GM18861 (cell line): ENCODE data around the gene VDAC2.
"Not testable (repeated sequence)": the region's sequence is repeated elsewhere in the genome, so short reads cannot be mapped to it uniquely, and the experiment has no call there.

Experiments
- ATAC-seq: cut with Tn5 transposase; IDR thresholded peaks from one replicate; pipeline ENCODE4 v1.9.1; 2021; ENCODE audit not compliant: unreplicated experiment

Gene VDAC2

DNA sequence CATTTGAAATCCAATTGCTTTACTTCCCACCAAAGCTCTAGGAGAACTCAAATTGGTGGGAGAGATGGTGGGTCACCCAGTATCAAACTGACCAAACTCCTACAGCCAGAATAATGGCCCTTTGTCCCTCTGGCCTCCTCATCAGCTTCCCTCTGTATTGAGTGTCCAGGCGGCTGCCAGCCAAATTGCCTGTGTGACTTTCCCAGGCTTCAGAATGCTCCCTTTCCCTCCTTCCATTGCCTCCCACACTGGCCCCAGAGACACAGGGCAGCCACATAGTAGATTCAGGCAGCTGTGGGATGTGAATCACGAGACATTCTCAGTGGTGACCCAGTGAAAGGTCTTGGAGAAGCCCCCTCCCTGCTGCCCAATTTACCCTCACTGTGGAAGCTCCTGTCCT lies 12.7 kb upstream of the VDAC2 start:
- ATAC-seq, result no peak

DNA sequence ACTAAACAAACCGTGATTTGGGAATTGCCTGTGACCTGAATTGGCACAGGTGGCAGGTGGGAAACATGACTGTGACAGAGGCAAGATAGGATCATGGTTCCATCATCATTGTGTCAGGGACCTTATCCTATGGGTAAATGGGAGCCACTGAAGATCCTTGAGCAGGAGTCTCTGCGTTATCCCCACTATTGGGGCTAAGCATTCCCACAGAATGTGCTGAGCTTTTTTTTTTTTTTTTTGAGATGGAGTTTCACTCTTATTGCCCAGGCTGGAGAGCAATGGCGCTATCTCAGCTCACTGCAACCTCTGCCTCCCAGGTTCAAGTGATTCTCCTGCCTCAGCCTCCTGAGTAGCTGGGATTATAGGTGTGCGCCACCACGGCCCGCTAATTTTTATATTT lies 10.6 kb upstream of the VDAC2 start:
- ATAC-seq, result not testable (repeated sequence)

DNA sequence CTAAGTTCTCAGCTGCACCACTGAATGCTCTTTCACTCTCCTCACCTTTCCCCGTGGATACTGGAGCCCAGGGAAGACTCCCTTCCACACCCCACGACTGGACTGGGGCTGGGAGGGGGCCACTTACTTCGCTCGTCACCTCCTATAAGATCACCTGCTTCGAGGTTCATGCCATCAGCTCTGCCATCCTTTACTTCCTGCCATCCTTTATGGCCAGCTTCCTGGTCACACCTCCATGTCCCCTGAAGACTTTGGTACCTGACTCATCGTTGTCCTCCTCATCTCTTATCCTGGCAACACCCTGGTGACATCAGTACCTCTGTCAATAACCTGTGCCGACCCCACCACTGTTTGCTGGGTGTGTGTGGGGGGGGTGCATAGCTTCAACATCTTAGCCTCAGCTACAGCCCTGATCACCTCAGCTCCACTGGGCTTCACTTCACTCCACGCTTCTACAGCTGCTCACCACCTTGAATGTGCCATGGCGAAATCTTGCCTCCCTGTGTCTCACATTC lies 8.7 kb upstream of the VDAC2 start:
- no peak for ATAC-seq

DNA sequence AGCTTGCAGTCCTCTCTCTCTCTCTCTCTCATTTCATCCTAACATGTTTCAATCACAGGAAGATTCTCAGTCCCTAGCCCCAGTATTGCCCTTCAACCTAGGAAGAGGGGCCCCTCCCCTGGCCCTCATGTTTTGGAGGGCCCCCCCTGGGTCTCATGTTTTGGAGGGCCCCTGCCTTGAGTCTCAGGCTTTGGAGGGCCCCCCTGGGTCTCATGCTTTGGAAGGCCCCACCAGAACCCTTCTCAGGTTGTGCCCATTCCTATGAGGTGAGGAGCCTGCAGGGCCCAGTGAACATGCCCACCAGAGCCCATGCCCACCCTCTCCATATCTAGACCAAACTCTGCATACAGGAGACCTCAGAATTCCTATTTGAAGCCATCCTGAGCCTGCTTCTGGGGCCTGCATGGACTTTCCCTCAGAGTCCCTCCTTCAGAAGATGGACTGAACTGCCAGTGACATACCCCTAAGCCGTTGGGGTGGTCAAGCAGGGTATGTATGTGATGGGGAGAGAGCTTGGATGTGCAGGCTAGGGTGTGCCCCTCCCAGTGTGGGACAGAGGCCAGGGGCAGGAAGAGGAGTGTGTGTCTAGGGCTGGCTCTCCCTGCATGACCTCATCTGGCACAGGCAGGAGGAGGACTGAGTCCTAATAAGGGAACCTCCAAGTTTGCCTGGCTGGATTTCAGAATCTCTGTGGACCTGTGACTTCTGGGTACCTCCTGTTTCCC lies 8.1 kb upstream of the VDAC2 start:
- ATAC-seq, result no peak

DNA sequence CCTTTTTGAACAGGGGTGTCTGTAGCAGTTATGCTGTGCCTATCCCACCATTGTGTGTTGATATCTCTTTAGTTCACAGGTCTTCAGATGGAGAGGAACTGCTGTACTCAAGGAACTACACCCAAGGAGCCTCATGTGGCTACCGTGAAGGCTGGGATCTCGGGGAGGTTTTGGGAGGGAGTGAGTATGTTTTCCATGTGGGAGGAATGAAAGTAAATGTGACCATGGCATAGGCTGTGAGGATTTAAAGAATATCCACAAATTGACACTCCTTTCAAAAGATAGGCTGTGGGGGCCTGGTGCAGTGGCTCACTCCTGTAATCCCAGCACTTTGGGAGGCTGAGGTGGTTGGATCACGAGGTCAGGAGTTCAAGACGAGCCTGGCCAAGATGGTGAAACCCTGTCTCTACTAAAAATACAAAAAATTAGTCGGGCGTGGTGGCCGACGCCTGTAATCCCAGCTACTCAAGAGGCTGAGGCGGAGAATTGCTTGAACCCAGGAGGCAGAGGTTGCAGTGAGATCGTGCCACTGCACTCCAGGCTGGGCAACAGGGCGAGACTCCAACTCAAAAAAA lies 7.5 kb upstream of the VDAC2 start:
- ATAC-seq, result not testable (repeated sequence)

DNA sequence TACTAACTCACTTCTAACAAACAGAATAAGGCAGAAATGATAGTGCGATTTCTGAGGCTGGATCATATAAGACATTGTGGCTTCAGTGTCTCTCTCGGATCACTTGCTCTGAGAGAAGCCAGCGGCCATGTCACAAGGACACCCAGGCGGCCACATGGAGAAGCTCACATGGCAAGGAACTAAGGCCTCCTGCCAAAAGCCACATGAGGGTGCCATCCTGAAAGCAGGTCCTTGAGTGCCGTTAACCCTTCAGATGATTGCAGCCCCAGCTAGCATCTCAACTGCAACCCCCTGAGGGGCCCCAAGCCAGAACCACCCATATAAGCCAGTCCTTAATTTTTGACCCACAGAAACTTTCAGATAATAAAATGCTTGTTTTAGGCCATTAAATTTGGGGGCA lies 6.9 kb upstream of the VDAC2 start:
- no peak for ATAC-seq

DNA sequence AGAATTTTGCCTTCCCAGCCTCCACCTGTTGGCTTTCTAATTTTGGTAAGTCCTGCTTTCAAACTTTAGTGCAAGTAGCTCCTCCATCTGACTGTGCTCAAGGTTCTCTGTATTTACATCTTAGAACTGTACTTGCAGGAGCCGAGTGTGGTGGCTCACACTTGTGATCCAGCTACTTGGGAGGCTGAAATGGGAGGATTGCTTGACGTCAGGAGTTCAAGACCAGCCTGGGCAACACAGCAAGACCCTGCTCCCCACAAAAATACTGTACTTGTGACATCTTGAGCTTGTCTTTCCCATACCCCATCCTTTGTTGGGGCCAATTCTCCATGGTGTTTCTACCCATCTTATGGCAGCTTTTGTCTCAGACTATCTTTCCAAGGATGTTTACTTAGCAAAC lies 4.7 kb upstream of the VDAC2 start:
- ATAC-seq, result no peak

DNA sequence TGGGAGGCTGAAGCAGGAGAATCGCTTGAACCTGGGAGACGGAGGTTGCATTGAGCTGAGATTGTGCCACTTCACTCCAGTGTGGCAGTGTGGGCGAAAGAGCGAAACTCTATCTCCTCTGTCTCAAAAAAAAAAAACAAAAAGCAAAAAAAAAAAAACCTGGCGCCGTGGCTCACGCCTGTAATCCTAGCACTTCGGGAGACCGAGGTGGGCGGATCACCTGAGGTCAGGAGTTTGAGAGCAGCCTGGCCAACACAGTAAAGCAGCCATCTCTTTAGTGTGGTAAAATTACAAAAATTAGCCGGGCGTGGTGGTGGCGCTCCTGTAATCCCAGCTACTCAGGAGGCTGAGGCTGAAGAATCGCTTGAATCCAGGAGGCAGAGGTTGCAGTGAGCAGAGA lies 4.0 kb upstream of the VDAC2 start:
- ATAC-seq, result not testable (repeated sequence)

DNA sequence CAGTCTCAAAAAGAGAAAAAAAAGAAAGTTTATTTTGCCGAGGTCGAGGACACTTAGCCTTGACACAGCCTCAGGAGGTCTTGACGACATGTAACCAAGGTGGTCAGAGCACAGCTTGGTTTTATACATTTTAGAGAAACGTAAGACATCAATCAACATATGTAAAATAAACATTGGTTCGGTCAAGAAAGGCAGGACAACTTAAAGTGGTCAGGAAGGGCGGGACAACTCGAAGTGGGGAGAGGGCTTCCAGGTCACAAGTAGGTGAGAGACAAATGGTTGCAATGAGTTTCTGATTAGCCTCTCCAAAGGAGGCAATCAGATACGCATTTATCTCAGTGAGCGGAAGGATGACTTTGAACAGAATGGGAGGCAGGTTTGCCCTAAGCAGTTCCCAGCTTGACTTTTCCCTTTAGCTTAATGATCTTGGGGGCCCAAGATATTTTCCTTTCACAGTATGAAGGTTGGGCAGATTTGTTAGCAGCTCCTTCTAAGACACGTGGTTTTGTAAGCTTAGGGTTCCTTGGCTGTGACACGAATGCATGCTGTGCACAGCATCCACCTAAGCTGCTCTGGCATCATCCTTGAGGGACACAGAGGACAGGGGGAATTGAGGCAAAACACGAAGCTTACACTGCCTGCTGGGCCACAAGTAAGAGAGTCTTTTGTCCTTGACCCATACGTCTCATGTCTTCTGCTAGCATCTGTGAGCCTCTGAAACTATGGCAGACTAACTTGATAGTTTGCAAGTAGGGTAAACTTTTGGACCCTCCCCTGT lies 3.3 kb upstream of the VDAC2 start:
- ATAC-seq, result no peak

DNA sequence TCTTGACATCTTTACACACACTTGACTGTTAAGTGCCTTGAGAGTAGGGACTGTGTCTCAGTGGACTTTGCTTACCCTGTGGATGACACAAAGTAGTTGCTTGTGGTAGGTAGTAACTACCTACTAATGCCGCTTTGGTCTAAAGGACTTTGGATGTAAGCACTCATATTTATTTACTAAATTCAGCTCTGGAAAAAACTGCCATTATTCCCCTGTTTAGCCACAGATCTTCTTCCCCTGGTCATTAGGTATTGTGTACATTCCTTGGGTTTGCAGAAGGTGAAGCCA lies 2.8 kb upstream of the VDAC2 start:
- no peak for ATAC-seq

DNA sequence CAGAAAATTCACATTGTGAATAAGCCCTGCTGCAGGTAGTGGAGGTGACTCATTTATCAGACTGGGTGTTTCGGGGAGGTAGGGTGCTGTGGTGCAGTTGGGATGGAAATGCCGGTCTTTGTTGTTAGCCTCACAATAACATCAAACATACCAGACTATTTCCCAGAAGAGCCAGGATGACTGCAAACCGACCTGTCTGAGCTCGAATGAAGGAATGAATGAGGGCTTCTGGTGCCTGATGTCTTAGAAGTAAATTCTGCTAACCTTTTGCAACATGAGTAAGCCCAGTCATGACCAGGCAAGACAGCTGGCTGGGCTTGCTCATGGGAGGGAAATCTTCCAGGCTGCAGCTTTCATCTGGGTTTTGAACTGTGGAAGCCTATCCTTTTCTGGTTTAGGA lies 2.4 kb upstream of the VDAC2 start:
- ATAC-seq, result no peak

DNA sequence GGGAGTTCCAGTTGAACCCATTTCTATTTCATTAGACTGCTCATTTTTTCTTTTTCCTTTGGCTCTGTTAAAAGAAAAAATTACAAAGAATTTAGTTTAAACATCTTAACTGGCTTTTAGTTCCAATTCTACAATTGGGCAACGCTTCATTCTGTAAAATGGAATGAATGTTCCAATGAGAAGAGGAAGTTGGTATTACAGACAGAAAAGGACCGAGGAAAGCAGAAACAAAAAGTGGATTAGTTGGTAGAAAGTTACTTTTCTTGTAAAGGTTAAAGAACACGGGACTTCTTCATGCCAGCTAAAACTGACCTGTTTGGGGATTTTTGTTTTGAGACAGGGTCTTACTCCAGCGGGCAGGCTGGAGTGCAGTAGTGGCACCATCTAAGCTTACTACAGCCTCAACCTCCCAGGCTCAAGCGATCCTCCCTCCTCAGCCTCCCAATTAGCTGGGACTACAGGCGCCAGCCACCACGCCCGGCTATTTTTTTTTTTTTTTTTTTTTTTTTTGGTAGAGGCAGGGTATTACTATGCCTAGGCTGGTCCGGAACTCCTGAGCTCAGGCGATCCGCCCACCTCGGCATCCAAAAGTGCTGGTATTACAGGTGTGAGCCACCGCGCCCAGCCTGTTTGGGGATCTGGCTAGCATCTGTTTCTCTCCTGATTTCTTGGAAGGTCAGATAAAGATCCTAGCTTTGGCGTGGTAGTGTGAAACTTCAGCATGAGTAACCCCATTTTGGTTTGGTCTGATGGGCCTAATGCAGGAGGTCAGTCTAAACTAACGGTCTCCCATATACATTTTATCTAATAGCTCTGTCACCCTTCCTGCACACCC lies 1.3 kb upstream of the VDAC2 start:
- ATAC-seq, result no peak

DNA sequence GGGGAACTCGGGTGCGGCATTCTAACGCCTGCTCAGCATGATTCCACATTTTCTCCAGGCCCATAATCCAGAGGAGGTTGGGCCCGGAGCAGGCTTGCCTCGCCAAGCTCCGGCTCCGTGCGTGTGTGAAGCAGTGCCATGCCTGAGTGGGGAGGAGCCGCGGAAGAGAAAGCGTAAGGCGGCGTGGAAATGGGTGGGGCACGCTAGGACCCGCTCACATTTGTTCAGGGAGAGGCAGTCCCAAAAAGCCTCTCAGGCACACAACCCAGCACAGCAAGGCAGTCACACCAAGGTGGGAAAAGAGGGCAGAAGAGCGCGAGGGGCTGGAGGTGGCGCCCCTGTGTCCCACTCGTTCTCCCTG lies 695 bp upstream of the VDAC2 start:
- ATAC-seq, result peak; percentile 37

DNA sequence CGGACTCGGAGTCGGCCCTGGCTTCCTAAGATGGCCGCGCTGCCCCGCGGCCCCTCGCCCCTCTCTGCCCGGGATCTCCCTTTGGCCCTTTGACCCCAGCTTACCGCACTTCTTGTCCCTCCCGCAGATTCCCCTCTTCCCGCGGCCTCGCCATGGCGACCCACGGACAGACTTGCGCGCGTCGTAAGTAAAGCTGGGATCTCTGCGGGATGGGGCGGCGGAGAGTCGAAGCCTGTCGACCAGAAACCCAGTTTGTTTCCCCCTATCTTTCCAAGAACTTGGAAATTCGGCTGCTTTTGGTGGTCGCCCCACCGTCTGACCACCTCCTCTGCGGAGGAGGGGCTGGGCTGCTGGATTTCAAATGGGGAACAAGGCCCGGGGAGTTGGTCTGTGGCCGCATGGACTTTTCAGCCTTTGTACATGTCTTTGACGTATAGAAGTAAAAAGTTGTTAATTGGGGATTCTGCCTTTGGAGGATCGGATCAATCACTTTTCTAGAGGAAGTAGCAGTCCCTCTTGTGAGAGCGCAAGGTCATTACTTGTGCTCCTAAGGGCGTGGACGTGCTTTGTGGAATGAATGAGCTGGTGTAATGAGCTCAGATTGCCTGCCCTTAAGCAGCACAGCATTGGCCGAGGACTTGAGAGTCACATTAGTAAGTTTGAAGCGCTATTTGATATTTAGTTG lies 553 bp downstream of the VDAC2 start:
- ATAC-seq, result no peak

DNA sequence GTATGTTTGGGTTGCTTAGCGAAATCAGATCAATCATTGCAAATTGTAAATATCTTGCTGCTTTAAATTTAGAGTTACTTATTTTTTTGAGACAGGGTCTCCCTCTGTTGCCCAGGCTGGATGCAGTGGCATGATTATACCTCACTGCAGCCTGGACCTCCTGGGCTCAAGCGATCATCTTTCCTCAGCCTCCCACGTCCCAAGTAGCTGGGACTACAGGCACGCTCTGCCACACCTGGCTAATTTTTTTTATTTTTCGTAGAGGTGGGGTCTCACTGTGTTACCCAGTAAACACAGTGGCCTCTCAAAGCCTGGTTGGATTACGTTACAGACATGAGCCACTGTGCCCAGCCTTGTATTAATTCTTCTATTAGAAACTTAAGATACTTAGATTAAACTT lies 1.7 kb downstream of the VDAC2 start:
- no peak for ATAC-seq

DNA sequence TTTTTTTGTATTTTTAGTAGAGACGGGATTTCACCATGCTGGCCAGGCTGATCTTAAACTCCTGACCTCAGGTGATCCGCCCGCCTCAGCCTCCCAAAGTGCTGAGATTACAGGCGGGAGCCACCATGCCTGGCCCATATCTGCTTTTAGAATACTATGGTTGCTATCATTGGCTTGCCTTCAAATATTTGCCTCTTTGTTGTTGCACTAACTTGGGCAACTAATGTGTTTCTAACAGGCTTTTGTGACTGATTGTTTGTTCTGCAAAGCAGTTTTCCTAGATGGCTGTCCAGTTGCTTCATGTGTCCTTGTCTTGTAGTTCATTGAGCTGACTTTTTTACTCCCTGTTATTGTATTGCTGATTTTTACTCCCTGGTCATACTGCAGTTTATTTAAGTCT lies 9.7 kb downstream of the VDAC2 start:
- ATAC-seq, result no peak

DNA sequence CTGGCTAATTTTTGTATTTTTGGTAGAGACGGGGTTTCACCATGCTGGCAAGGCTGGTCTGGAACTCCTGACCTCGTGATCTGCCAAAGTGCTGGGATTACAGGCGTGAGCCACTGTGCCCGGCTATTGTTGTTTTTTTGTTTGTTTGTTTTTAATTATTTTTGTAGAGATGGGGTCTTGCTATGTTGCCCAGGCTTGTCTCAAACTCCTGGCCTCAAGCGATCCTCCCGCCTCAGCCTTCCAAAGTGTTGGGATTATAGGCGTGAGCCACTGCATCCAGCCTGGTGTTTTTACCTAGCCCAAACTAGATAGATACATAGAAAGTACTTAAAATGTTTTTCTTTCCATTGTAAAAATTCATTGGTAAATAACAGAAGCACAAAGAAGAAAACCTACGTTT lies 10.9 kb downstream of the VDAC2 start:
- not testable (repeated sequence) for ATAC-seq

DNA sequence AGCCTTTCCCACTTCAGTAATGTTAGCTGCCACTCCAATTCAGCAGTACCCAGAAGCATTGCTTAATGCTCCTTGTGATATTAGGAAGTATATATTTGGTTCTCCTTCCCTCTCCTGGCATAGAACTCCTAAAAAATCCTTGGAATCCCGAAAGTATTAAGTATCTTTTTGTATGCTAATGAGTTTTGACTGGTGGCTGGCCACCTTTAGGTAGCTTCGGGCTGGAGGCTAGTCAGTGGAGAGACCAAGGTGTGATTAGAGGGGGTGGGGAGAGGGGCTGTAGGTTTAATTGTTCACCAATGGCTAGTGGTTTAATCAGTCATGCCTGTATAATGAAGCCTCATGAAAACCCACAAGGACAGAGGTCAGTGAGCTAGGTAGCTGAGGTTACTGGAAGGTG lies 12.9 kb downstream of the VDAC2 start:
- ATAC-seq, result no peak

DNA sequence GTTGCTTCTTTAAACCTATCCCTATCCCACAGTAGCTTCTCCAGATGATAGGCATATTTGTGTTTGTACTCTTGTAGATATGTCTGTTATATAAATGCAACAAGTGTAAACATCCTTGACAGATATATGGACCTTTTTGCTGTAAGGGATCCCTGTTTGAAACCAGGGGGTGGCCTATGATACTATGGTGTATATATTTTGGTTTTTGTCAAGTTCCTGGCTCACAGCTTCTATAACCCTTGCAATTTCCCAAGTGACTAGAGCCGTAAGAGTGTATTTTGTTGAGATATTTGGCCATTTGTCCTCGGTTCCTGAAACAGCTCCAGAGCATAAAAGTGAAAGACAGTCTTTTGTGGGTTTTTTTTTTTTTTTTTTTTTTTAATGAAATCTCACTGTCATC lies 15.5 kb downstream of the VDAC2 start:
- ATAC-seq, result no peak

DNA sequence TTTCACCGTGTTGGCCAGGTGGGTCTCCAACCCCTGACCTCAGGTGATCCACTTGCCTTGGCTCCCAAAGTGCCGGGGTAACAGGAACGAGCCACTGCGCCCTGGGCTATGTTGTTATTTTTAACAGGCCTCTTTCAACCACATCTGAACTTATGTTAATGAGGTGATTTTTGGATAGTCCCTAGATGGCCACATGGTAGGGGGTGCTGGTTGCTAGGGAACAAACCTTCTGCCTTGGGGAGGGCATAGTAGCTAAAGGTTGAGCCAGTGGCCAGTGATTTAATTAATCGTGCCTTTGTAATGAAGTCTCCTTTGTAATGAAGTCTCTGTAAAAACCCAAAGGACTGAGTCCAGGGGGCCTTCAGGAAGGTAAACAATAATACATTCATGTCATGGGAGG lies 16.1 kb downstream of the VDAC2 start:
- ATAC-seq, result no peak

DNA sequence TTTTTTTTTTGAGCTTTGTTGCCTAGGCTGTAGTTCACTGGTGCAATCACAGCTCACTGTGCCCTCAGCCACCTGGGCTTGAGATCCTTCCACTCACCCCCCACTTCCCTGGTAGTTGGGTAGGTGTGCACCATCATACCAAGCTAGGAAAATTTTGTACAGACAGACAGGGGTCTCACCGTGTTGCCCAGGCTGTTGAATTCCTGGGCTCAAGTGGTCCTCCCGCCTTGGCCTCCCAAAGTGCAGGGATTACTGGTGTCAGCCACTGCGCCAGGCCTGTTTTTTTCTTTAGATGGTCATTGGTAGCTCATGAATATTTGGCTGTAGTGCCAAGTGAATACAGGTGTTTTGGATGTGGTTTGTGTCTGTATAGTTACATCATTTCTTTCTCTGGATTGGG lies 17.7 kb downstream of the VDAC2 start:
- ATAC-seq, result no peak
